Fibroblast of skin of left biceps (primary cell): ENCODE results near the gene CDC42SE2.

Source experiments
- DNase-seq, 2 experiments: peaks; one replicate each; pipeline ENCODE4 v3.0.0-alpha.2; 2013; ENCODE audit warnings: low read depth in 2 of 2

CDC42SE2 gene

DNA sequence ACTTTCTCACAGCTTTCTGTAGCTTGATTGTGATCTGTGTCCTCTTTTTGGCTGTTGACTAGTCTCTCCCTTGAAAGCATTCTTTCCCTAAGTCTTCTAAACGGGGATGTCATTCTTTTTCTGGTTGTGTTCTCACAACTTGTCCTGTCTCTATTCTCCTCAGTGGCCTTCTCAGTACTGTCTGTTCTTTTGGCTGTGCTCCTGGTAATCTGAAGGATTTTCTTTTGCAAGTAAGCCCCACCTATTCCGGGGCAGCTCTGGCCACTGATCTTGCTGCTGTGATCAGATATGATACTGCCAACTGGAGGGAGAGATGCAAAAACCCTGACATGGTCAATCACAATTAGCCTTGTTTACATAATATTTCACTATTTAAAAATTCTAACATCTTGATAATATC is 172.2 kb downstream of the CDC42SE2 start:
- no peak for DNase-seq

DNA sequence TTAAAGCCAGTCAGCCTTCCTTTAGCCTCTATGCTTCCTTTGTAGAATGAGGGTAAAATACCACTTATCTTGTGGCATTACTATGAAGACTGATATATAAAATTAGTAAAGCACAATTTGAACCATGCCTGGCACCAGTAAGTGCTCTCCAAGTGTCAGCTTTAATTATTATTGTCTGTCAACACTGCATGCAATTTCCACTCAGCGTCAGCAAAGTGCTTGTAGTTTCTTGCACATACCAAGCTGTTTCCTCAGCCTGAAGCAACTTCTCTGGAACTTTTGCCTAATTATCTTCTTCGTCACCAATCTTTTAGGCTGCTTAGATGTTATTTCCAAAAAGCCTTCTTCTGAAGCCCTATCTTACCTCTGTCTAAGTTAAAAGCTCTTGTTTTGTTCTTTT is 177.3 kb downstream of the CDC42SE2 start:
- DNase-seq: no peak
